ENCODE measurements around the gene CSTB.

The CSTB gene

GRCh38 chr21:43802713-43803313 lies 26.7 kb upstream of the CSTB start:
- H3K4me3 ChIP-seq (ENCODE audit: low read depth, low read length), result no peak overlapping the region
- TF ChIP-seq CTCF (IDR thresholded peaks at IDR 0.05; ENCODE audit: low read depth, low read length), result no peak

GRCh38 chr21:43801006-43801783 lies 25.1 kb upstream of the CSTB start:
- no peak overlapping the region for H3K4me3 ChIP-seq (ENCODE audit: low read depth, low read length)
- no peak for TF ChIP-seq CTCF (IDR thresholded peaks at IDR 0.05; ENCODE audit: low read depth, low read length)

DNA sequence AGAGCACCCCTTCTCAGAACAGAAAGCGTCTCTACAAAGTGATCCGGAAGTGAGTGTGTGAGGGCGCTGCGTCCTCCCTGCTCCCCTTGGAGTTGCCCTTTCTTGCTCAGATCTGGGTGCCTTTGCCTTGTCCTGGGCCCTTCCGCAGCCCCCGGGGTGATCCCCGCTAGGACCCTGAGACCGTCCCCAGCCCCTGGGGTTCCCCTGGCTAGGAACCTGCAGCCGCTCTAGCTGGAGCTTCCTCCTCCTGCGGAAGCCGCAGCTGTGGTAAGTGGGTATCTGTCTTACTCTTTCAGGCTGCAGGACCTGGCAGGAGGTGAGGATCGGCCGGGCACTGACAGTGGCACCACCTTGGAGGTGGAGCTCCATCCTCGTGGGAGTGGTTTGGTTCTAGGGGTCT lies 24.5 kb upstream of the CSTB start:
- no peak for TF ChIP-seq CTCF (IDR thresholded peaks at IDR 0.05; ENCODE audit: low read depth, low read length)
- H3K4me3 ChIP-seq (ENCODE audit: low read depth, low read length), result no peak overlapping the region

GRCh38 chr21:43800124-43800523 lies 24.0 kb upstream of the CSTB start:
- no peak for TF ChIP-seq CTCF (IDR thresholded peaks at IDR 0.05; ENCODE audit: low read depth, low read length)

DNA sequence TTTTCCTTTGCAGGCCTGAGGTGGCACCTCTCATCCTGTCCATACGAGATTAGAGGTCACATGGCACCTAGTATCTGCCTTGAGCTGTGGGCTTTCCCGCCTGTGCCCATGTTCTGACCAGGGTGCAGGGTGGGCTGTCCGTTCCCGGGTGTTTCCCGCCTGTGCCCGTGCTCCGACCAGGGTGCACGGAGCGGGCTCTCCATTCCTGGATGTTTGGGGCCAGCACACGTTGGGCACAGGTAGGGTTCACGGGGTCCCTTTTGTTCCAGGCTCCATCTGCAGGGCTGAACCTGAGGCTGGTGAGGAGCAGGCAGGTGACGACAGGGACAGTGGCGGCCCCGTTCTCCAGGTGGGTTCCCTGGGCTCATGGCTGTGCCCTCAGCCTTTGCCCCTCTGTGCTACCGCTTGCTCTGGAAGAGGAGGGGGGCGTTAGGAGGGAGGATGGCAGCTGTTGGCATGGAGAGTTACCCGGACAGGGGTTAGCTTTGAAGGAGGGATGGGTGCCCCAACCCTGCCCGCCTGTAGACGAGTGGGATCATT lies 23.3 kb upstream of the CSTB start:
- no peak for TF ChIP-seq CTCF (IDR thresholded peaks at IDR 0.05; ENCODE audit: low read depth, low read length)
- no peak overlapping the region for H3K4me3 ChIP-seq (ENCODE audit: low read depth, low read length)

More at GRCh38 chr21:43800124-43800523, 24.0 kb upstream of the CSTB start:
- no peak overlapping the region for H3K4me3 ChIP-seq (ENCODE audit: low read depth, low read length)

GRCh38 chr21:43797925-43798715 lies 22.0 kb upstream of the CSTB start:
- no peak for TF ChIP-seq CTCF (IDR thresholded peaks at IDR 0.05; ENCODE audit: low read depth, low read length)
- no peak overlapping the region for H3K4me3 ChIP-seq (ENCODE audit: low read depth, low read length)
